Activated CD4-positive, alpha-beta memory T cell treated with anti-CD3 and anti-CD28 coated beads for 36 hours (primary cell): Measurements from ENCODE around the gene MIEF1. TPM values are rescaled to one million over a fixed set of nuclear protein-coding genes. Genes with fewer than 3 reads are reported as not detected.
A peak's percentile ranks its signal among the peaks of the same experiment; 100 is the strongest.
"Not testable (repeated sequence)": the region's sequence is repeated elsewhere in the genome, so short reads cannot be mapped to it uniquely, and the experiment has no call there.

Experiments used
- CTCF ChIA-PET: fragments of 350-600 bp; sonication (Branson Sonifier 250); formaldehyde crosslinking; loops from one replicate; lab custom pipeline; 2021; ENCODE audit warnings: antibody characterized with exemption, inconsistent platforms; lab: Charles Lee
- POLR2A ChIA-PET: fragments of 350-600 bp; sonication (Branson Sonifier 250); formaldehyde crosslinking; loops from one replicate; lab custom pipeline; 2021; ENCODE audit warnings: antibody characterized with exemption; lab: Charles Lee
- DNase-seq: peaks from one replicate; pipeline ENCODE4 v3.0.0-alpha.2; 2020
- H3K27ac Mint-ChIP-seq: one replicate; pipeline ENCODE4 v1.8.0; 2021; ENCODE audit warnings: mixed read lengths
- H3K27me3 Mint-ChIP-seq: one replicate; pipeline ENCODE4 v1.8.0; 2021; ENCODE audit warnings: mixed read lengths
- H3K36me3 Mint-ChIP-seq: one replicate; pipeline ENCODE4 v1.8.0; 2021; ENCODE audit warnings: mixed read lengths
- H3K4me1 Mint-ChIP-seq: one replicate; pipeline ENCODE4 v1.8.0; 2021; ENCODE audit warnings: low read depth, mixed read lengths
- H3K4me3 Mint-ChIP-seq: one replicate; pipeline ENCODE4 v1.8.0; 2021; ENCODE audit warnings: mild to moderate bottlenecking, mixed read lengths
- H3K9me3 Mint-ChIP-seq: one replicate; pipeline ENCODE4 v1.8.0; 2021; ENCODE audit warnings: mixed read lengths
- intact Hi-C: fragments of 100-400 bp; cut with micrococcal nuclease; formaldehyde crosslinking; loops from one replicate; pipeline ENCODE4 v1.15.1; 2023
- total RNA-seq, 2 experiments: library from RNA; stranded (reverse); gene quantifications; one replicate each; pipeline ENCODE4 v1.2.3, GENCODE V29; 2021

The MIEF1 gene
- total RNA-seq, 2 experiments from 2014 or later = 40.3 to 43.1 TPM

GRCh38 chr22:39518996-39519680 lies 17.0 kb downstream of the MIEF1 start:
- ChIA-PET POLR2A (interaction anchor here (0.9 to 2.5 kb wide), 14 partner anchors 11 to 1433 kb away, joined by 3 to 43 read pairs (median 4); partner anchors contain the start of genes MIEF1, RPL3 and RPS19BP1), CTCF (interaction anchor here (1.0 to 5.9 kb wide), 8 partner anchors 10 to 200 kb away, joined by 3 to 51 read pairs (median 6); partner anchors contain the start of gene RPL3)
- peak overlapping the region; percentile 98 for H3K27ac Mint-ChIP-seq
- DNase-seq = peak; percentile 56
- intact Hi-C loops = no loop called here
- H3K36me3 Mint-ChIP-seq = peaks cover 52% of the 10 kb centered on the region
- H3K9me3 Mint-ChIP-seq = no peaks in the 10 kb centered on the region
- peaks cover 52% of the 10 kb centered on the region for H3K4me1 Mint-ChIP-seq
- H3K27me3 Mint-ChIP-seq = peaks cover 4% of the 10 kb centered on the region
- peak overlapping the region; percentile 84 for H3K4me3 Mint-ChIP-seq

- DNase-seq = peak; percentile 98
- H3K9me3 Mint-ChIP-seq = no peaks in the 10 kb centered on the region
- CTCF ChIA-PET = interaction anchor here (0.9 to 1.3 kb wide), 7 partner anchors 9 to 203 kb away, joined by 3 to 23 read pairs (median 3); partner anchors contain the start of gene RPL3
- peaks cover 4% of the 10 kb centered on the region for H3K27me3 Mint-ChIP-seq
- intact Hi-C loops = loop anchor here (1.0 to 10.0 kb wide), 4 partner anchors 13 to 275 kb away; partner anchors contain the start of genes MIEF1, PDGFB, RPL3 and RPS19BP1
- H3K4me3 Mint-ChIP-seq = peak overlapping the region; percentile 84
- peaks cover 54% of the 10 kb centered on the region for H3K36me3 Mint-ChIP-seq
- H3K27ac Mint-ChIP-seq = peak overlapping the region; percentile 98
- peaks cover 50% of the 10 kb centered on the region for H3K4me1 Mint-ChIP-seq
- POLR2A ChIA-PET = interaction anchor here (0.6 to 2.3 kb wide), 21 partner anchors 10 to 1432 kb away, joined by 3 to 43 read pairs (median 3); partner anchors contain the start of genes MIEF1, RPL3, RPS19BP1 and TAB1
Measured at GRCh38 chr22:39519681-39520225, 17.7 kb downstream of the MIEF1 start.

- peak; percentile 81 for DNase-seq
- Mint-ChIP-seq H3K27ac (peak within 1 kb of the TSS; percentile 98), H3K4me1 (peaks cover 50% of the 10 kb centered on the region), H3K4me3 (peak within 1 kb of the TSS; percentile 84), H3K9me3 (no peaks in the 10 kb centered on the region), H3K27me3 (peaks cover 4% of the 10 kb centered on the region), H3K36me3 (peaks cover 60% of the 10 kb centered on the region)
- ChIA-PET POLR2A (interaction anchor here (0.5 to 2.3 kb wide), 23 partner anchors 9 to 1431 kb away, joined by 3 to 43 read pairs (median 3); partner anchors contain the start of genes MIEF1, RPL3, RPS19BP1 and TAB1), CTCF (interaction anchor here (0.6 to 1.3 kb wide), 9 partner anchors 9 to 567 kb away, joined by 3 to 23 read pairs (median 3); partner anchors contain the start of gene RPL3)
- intact Hi-C loops = loop anchor here (1.0 to 10.0 kb wide), 4 partner anchors 12 to 276 kb away; partner anchors contain the start of genes MIEF1, PDGFB, RPL3 and RPS19BP1
Measured at GRCh38 chr22:39520226-39521105, 18.4 kb downstream of the MIEF1 start, which contains the start of gene ATF4. Gene ATF4 (plus strand): TSS chr22:39520562. CDS start chr22:39521446, 884 bp downstream.

- H3K27me3 Mint-ChIP-seq = not testable (repeated sequence)
- intact Hi-C loops = loop anchor here (10.0 kb wide), 1 partner anchor 276 kb away; the partner anchor contains the start of gene PDGFB
Measured at GRCh38 chr22:39521106-39521885, 19.2 kb downstream of the MIEF1 start.

GRCh38 chr22:39522091-39522490 lies 20.0 kb downstream of the MIEF1 start:
- not testable (repeated sequence) for H3K9me3 Mint-ChIP-seq, H3K27me3 Mint-ChIP-seq, DNase-seq
- H3K4me3 Mint-ChIP-seq = peak overlapping the region; percentile 84
- H3K4me1 Mint-ChIP-seq = peaks cover 51% of the 10 kb centered on the region
- H3K27ac Mint-ChIP-seq = peak overlapping the region; percentile 98
- ChIA-PET POLR2A (interaction anchor here (1.5 to 1.7 kb wide), 3 partner anchors 10 to 203 kb away, joined by 8 to 10 read pairs (median 8); partner anchors contain the start of genes MIEF1 and RPL3), CTCF (interaction anchor here (0.7 to 14.2 kb wide), 3 partner anchors 28 to 514 kb away, joined by 3 to 387 read pairs (median 3); no protein-coding TSS in a partner anchor)
- H3K36me3 Mint-ChIP-seq = peaks cover 57% of the 10 kb centered on the region
- intact Hi-C loops = loop anchor here (10.0 kb wide), 1 partner anchor 277 kb away; the partner anchor contains the start of gene PDGFB

More at GRCh38 chr22:39521106-39521885, 19.2 kb downstream of the MIEF1 start:
- POLR2A ChIA-PET = interaction anchor here (0.5 to 2.3 kb wide), 4 partner anchors 9 to 24 kb away, joined by 3 to 43 read pairs (median 3); partner anchors contain the start of genes MIEF1 and RPS19BP1
- not testable (repeated sequence) for H3K9me3 Mint-ChIP-seq
- Mint-ChIP-seq H3K36me3 (peaks cover 57% of the 10 kb centered on the region), H3K27ac (peak overlapping the region; percentile 98), H3K4me1 (peaks cover 50% of the 10 kb centered on the region), H3K4me3 (peak overlapping the region; percentile 84)
- CTCF ChIA-PET = interaction anchor here (0.6 to 1.2 kb wide), 2 partner anchors 8 to 566 kb away, joined by 3 to 5 read pairs; no protein-coding TSS in a partner anchor
- peak; percentile 23 for DNase-seq

- Mint-ChIP-seq H3K9me3 (no peaks in the 10 kb centered on the region), H3K27me3 (peaks cover 4% of the 10 kb centered on the region), H3K4me1 (peaks cover 57% of the 10 kb centered on the region), H3K27ac (peak overlapping the region; percentile 98), H3K36me3 (peaks cover 57% of the 10 kb centered on the region), H3K4me3 (peak overlapping the region; percentile 84)
- ChIA-PET CTCF (interaction anchor here (0.7 to 14.2 kb wide), 4 partner anchors 8 to 514 kb away, joined by 3 to 387 read pairs (median 8); no protein-coding TSS in a partner anchor), POLR2A (interaction anchor here (0.7 to 2.1 kb wide), 8 partner anchors 9 to 210 kb away, joined by 3 to 10 read pairs (median 5); partner anchors contain the start of genes MIEF1 and RPL3)
- intact Hi-C loops = loop anchor here (10.0 kb wide), 1 partner anchor 278 kb away; the partner anchor contains the start of gene PDGFB
- DNase-seq = peak; percentile 51
Measured at GRCh38 chr22:39522567-39523300, 20.6 kb downstream of the MIEF1 start.

GRCh38 chr22:39524089-39524752 lies 22.1 kb downstream of the MIEF1 start:
- peaks cover 65% of the 10 kb centered on the region for H3K36me3 Mint-ChIP-seq
- DNase-seq = no peak
- H3K4me3 Mint-ChIP-seq = peak overlapping the region; percentile 14
- peaks cover 4% of the 10 kb centered on the region for H3K27me3 Mint-ChIP-seq
- H3K27ac Mint-ChIP-seq = peak overlapping the region; percentile 86
- ChIA-PET POLR2A (interaction anchor here (0.7 to 2.1 kb wide), 6 partner anchors 8 to 213 kb away, joined by 3 to 8 read pairs (median 4); partner anchors contain the start of gene MIEF1), CTCF (interaction anchor here (1.0 to 14.2 kb wide), 4 partner anchors 8 to 209 kb away, joined by 3 to 387 read pairs (median 8); no protein-coding TSS in a partner anchor)
- H3K9me3 Mint-ChIP-seq = no peaks in the 10 kb centered on the region
- peaks cover 63% of the 10 kb centered on the region for H3K4me1 Mint-ChIP-seq
- intact Hi-C loops = loop anchor here (10.0 kb wide), 1 partner anchor 279 kb away; the partner anchor contains the start of gene PDGFB

- peaks cover 3% of the 10 kb centered on the region for H3K27me3 Mint-ChIP-seq
- peak overlapping the region; percentile 86 for H3K27ac Mint-ChIP-seq
- H3K9me3 Mint-ChIP-seq = no peaks in the 10 kb centered on the region
- peaks cover 72% of the 10 kb centered on the region for H3K36me3 Mint-ChIP-seq
- peak overlapping the region; percentile 14 for H3K4me3 Mint-ChIP-seq
- ChIA-PET POLR2A (interaction anchor here (0.7 to 2.1 kb wide), 4 partner anchors 9 to 214 kb away, joined by 3 to 8 read pairs (median 4); partner anchors contain the start of gene MIEF1), CTCF (interaction anchor here (0.9 to 14.2 kb wide), 5 partner anchors 8 to 209 kb away, joined by 3 to 387 read pairs (median 3); no protein-coding TSS in a partner anchor)
- DNase-seq = no peak
- intact Hi-C loops = loop anchor here (10.0 kb wide), 1 partner anchor 280 kb away; the partner anchor contains the start of gene PDGFB
- peaks cover 71% of the 10 kb centered on the region for H3K4me1 Mint-ChIP-seq
Measured at GRCh38 chr22:39524753-39525657, 22.9 kb downstream of the MIEF1 start.
